ENCODE results near the gene MEGF6. TPM values are rescaled to one million over a fixed set of nuclear protein-coding genes. Genes with fewer than 3 reads are reported as not detected.
A peak's percentile ranks its signal among the peaks of the same experiment; 100 is the strongest.

Gene MEGF6
- total RNA-seq, 1 donor from 2014 or later, result 57.1 TPM

DNA sequence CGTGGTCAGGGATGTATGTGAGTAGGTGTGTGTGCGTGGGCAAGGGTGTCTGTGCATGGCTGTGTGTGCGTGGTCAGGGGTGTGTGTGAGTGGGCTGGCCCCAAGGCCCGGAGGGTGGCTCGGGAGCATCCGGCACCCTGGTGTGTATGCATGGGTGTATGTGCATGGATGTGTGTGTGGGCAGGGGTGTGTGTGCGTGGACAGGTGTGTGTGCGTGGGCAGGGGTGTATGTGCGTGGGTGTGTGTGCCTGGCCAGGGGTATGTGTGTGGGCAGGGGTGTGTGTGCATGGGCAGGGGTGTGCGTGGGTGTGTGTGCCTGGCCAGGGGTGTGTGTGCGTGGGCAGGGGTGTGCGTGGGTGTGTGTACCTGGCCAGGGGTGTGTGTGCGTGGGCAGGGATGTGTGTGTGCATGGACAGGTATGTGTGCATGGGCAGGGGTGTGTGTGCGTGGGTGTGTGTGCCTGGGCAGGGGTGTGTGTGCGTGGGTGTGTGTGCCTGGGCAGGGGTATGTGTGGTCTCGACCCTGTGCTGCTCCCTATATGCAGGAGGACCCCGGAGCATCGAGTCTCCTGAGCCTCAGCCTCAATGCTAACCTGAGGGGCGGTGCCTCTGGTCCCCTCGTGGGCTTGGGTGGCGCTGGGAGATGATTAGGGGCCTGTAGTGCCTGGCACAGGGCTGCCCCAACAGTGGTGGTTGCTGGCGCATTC lies 140.5 kb downstream of the MEGF6 start:
- Histone ChIP-seq H3K9me3 (no peaks in the 10 kb centered on the region), H3K4me1 (no peaks in the 10 kb centered on the region), H3K27me3 (ENCODE audit: low read depth) (no peaks in the 10 kb centered on the region), H3K27ac (no peak overlapping the region), H3K4me3 (no peak overlapping the region), H3K36me3 (no peaks in the 10 kb centered on the region)
- DNase-seq (peak; percentile 37), ATAC-seq (no peak)
- intact Hi-C loops (cut with DNase I), result no loop called here
- no peak for TF ChIP-seq CTCF (IDR thresholded peaks at IDR 0.05)

GRCh38 chr1:3469849-3470649 lies 141.3 kb downstream of the MEGF6 start:
- no peaks in the 10 kb centered on the region for H3K36me3 ChIP-seq
- no peak for ATAC-seq
- H3K4me3 ChIP-seq, result no peak overlapping the region
- peak; percentile 41 for DNase-seq
- H3K4me1 ChIP-seq, result no peaks in the 10 kb centered on the region
- no peaks in the 10 kb centered on the region for H3K27me3 ChIP-seq (ENCODE audit: low read depth)
- no peaks in the 10 kb centered on the region for H3K9me3 ChIP-seq
- TF ChIP-seq CTCF (IDR thresholded peaks at IDR 0.05), result no peak
- no peak overlapping the region for H3K27ac ChIP-seq
- intact Hi-C loops (cut with DNase I), result no loop called here

GRCh38 chr1:3469104-3469848 lies 142.0 kb downstream of the MEGF6 start:
- intact Hi-C loops (cut with DNase I), result no loop called here
- H3K9me3 ChIP-seq, result no peaks in the 10 kb centered on the region
- ATAC-seq (no peak), DNase-seq (peak; percentile 35)
- H3K27me3 ChIP-seq (ENCODE audit: low read depth), result no peaks in the 10 kb centered on the region
- no peak overlapping the region for H3K4me3 ChIP-seq
- no peak for TF ChIP-seq CTCF (IDR thresholded peaks at IDR 0.05)
- no peaks in the 10 kb centered on the region for H3K4me1 ChIP-seq
- no peak overlapping the region for H3K27ac ChIP-seq
- H3K36me3 ChIP-seq, result no peaks in the 10 kb centered on the region

GRCh38 chr1:3468236-3469103 lies 142.8 kb downstream of the MEGF6 start:
- TF ChIP-seq CTCF (IDR thresholded peaks at IDR 0.05), result no peak
- no peaks in the 10 kb centered on the region for H3K4me1 ChIP-seq
- ATAC-seq (no peak), DNase-seq (peak; percentile 46)
- no peak overlapping the region for H3K27ac ChIP-seq
- H3K36me3 ChIP-seq, result no peaks in the 10 kb centered on the region
- no peak overlapping the region for H3K4me3 ChIP-seq
- no peaks in the 10 kb centered on the region for H3K27me3 ChIP-seq (ENCODE audit: low read depth)
- no peaks in the 10 kb centered on the region for H3K9me3 ChIP-seq
- intact Hi-C loops (cut with DNase I), result no loop called here

Data from lower lobe of right lung (tissue), 2 donors.